ENCODE measurements around the gene NAT14.

NAT14 gene

GRCh38 chr19:55502197-55502952 is 17.4 kb downstream of the NAT14 start:
- no peak for TF ChIP-seq POLR2AphosphoS5 (IDR thresholded peaks at IDR 0.05; ENCODE audit: low read depth, low read length)
- no peak for TF ChIP-seq POLR2A (IDR thresholded peaks at IDR 0.05; ENCODE audit: low read depth, low read length)
- TF ChIP-seq TAF1 (IDR thresholded peaks at IDR 0.05; ENCODE audit: borderline replicate concordance, low read depth, low read length), result no peak
- DNase-seq (ENCODE audit: insufficient read length) (no peak), FAIRE-seq (no peak)

DNA sequence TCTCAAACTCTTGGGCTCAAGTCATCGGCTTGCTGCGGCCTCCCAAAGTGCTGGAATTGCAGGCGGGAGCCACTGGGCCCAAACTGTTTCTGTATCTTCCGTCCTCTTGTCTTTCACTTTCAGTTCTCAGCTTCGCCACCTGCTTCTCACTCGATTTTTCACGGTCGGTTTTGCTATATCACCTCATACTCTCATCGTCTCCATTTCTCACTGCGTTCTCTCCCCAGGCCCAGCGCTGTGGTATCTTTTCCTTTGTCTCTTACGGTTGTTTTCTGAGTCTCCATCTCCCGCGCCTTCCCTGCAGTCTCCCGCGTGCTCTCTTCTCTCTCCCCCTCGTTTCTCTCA is 18.1 kb downstream of the NAT14 start:
- no peak for DNase-seq (ENCODE audit: insufficient read length)
- TF ChIP-seq POLR2A (IDR thresholded peaks at IDR 0.05; ENCODE audit: low read depth, low read length) (no peak), POLR2AphosphoS5 (IDR thresholded peaks at IDR 0.05; ENCODE audit: low read depth, low read length) (no peak), TAF1 (IDR thresholded peaks at IDR 0.05; ENCODE audit: borderline replicate concordance, low read depth, low read length) (no peak)
- FAIRE-seq, result no peak

- FAIRE-seq (peak; percentile 99), DNase-seq (ENCODE audit: insufficient read length) (peak; percentile 100)
- 0 out of 2 replicates have a peak, but pooled peaks have one; percentile 23 for TF ChIP-seq TAF1 (IDR thresholded peaks at IDR 0.05; ENCODE audit: borderline replicate concordance, low read depth, low read length)
- no peak for TF ChIP-seq POLR2AphosphoS5 (IDR thresholded peaks at IDR 0.05; ENCODE audit: low read depth, low read length)
- TF ChIP-seq POLR2A (IDR thresholded peaks at IDR 0.05; ENCODE audit: low read depth, low read length), result no peak
Measured at GRCh38 chr19:55503502-55504251, 18.7 kb downstream of the NAT14 start.

DNA sequence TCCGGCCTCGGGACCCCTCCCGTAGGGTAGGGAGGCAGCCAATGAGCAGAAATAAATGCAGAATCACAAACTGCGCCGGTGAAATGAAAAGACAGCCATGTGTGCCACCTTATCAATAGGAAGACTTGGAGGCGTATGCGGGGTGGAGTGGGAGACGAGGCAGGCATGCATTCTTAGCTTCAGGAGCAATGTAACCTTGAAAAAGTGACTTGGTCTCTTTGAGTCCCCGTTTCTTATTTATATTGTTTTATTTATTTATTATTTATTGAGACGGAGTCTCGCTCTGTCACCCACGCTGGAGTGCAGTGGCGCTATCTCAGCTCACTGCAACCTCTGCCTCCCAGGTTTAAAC is 19.2 kb downstream of the NAT14 start:
- FAIRE-seq (no peak), DNase-seq (ENCODE audit: insufficient read length) (no peak)
- no peak for TF ChIP-seq POLR2AphosphoS5 (IDR thresholded peaks at IDR 0.05; ENCODE audit: low read depth, low read length)
- TF ChIP-seq POLR2A (IDR thresholded peaks at IDR 0.05; ENCODE audit: low read depth, low read length), result no peak
- no peak for TF ChIP-seq TAF1 (IDR thresholded peaks at IDR 0.05; ENCODE audit: borderline replicate concordance, low read depth, low read length)

DNA sequence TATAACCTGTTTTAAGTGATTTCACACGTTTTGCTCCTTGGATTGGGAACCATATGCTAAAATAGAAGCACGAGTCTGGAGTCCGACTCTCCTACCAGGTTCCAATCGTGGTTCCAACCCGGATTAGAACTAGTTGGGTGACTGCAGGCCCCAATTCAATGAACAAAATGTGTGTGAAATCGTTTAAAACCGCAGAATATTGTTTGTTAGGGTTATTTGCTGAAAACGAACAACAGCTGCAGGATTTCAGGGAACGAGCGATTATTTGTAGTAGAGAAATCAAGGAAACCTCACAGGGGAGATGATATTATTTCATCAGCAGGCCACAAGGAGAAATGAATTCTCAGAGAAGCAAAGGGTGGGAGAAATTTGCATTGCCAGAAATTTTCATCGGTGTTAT is 20.0 kb downstream of the NAT14 start:
- no peak for FAIRE-seq
- TF ChIP-seq POLR2AphosphoS5 (IDR thresholded peaks at IDR 0.05; ENCODE audit: low read depth, low read length) (no peak), TAF1 (IDR thresholded peaks at IDR 0.05; ENCODE audit: borderline replicate concordance, low read depth, low read length) (no peak), POLR2A (IDR thresholded peaks at IDR 0.05; ENCODE audit: low read depth, low read length) (no peak)
- DNase-seq (ENCODE audit: insufficient read length), result no peak

- no peak for TF ChIP-seq POLR2AphosphoS5 (IDR thresholded peaks at IDR 0.05; ENCODE audit: low read depth, low read length)
- TF ChIP-seq POLR2A (IDR thresholded peaks at IDR 0.05; ENCODE audit: low read depth, low read length), result no peak
- TF ChIP-seq TAF1 (IDR thresholded peaks at IDR 0.05; ENCODE audit: borderline replicate concordance, low read depth, low read length), result no peak
- FAIRE-seq, result no peak
- DNase-seq (ENCODE audit: insufficient read length), result no peak
Measured at GRCh38 chr19:55508120-55508519, 23.1 kb downstream of the NAT14 start.

DNA sequence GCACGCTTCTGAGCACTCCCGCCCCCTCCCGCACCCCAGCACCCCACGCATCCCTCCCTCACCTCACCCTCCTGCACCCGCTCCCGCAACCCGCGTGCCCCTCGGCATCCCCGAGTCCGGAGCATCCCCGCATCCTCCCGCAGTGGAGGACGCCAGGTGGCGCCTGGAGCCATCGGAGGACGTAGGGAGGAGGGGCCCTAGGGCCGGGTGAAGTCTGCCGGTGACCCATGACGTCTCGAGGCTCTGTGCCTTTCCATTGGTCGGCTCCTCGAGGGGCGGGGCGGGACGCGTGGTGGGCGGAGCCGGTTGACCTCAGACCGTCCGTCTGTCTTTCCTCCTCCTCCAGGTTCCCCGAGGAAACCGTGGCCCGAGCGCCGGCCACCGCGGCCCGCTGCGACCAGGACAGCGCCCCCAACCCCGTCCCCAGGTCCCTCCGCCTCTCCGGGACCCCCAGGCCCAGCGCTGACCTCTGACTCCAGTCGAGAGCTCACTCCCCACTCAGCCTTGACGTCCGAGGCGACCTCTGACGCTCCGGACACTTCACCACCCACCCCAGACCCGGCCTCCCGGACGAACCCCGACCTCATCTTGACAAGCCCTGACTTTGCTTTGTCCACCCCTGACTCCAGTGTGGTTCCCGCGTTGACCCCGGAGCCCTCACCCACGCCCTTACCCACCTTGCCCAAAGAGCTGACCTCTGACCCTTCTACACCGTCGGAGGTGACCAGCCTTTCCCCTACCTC is 32.1 kb downstream of the NAT14 start:
- FAIRE-seq, result peak; percentile 96
- TF ChIP-seq POLR2A (IDR thresholded peaks at IDR 0.05; ENCODE audit: low read depth, low read length), result no peak
- TF ChIP-seq POLR2AphosphoS5 (IDR thresholded peaks at IDR 0.05; ENCODE audit: low read depth, low read length), result no peak
- no peak for TF ChIP-seq TAF1 (IDR thresholded peaks at IDR 0.05; ENCODE audit: borderline replicate concordance, low read depth, low read length)
- DNase-seq (ENCODE audit: insufficient read length), result peak; percentile 100

- peak; percentile 66 for FAIRE-seq
- no peak for DNase-seq (ENCODE audit: insufficient read length)
- no peak for TF ChIP-seq POLR2A (IDR thresholded peaks at IDR 0.05; ENCODE audit: low read depth, low read length)
- TF ChIP-seq POLR2AphosphoS5 (IDR thresholded peaks at IDR 0.05; ENCODE audit: low read depth, low read length), result no peak
- no peak for TF ChIP-seq TAF1 (IDR thresholded peaks at IDR 0.05; ENCODE audit: borderline replicate concordance, low read depth, low read length)
Measured at GRCh38 chr19:55519451-55520311, 34.7 kb downstream of the NAT14 start.

DNA sequence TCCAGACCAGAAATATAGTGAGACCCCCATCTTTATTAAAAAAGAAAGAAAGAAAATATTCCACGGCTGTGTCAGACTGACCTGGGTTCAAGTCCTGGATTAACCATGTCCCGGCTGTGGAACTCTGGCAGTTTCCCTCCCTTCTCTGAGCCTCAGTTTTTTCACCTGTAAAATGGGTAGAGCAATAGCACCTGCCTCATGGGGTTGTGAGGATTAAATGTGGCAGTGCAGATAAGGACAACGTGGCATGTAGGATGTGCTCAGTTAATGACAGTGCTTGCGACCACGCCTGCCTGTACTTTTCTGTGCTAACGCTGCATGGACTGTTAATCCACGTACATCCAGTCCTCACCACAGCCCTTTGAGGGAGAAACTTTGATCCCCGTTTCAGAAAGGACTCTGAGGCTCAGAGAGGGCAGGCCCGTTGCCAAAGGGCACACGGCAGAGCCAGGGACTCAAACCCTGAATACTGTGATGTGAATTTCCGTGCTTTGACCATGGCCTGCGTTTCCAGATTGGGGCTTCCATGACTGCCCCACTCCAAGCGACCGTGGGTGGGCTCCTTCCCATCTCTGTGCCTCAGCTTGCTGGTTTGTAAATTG is 35.8 kb downstream of the NAT14 start:
- FAIRE-seq (no peak), DNase-seq (ENCODE audit: insufficient read length) (no peak)
- TF ChIP-seq TAF1 (IDR thresholded peaks at IDR 0.05; ENCODE audit: borderline replicate concordance, low read depth, low read length) (no peak), POLR2A (IDR thresholded peaks at IDR 0.05; ENCODE audit: low read depth, low read length) (no peak), POLR2AphosphoS5 (IDR thresholded peaks at IDR 0.05; ENCODE audit: low read depth, low read length) (no peak)

DNA sequence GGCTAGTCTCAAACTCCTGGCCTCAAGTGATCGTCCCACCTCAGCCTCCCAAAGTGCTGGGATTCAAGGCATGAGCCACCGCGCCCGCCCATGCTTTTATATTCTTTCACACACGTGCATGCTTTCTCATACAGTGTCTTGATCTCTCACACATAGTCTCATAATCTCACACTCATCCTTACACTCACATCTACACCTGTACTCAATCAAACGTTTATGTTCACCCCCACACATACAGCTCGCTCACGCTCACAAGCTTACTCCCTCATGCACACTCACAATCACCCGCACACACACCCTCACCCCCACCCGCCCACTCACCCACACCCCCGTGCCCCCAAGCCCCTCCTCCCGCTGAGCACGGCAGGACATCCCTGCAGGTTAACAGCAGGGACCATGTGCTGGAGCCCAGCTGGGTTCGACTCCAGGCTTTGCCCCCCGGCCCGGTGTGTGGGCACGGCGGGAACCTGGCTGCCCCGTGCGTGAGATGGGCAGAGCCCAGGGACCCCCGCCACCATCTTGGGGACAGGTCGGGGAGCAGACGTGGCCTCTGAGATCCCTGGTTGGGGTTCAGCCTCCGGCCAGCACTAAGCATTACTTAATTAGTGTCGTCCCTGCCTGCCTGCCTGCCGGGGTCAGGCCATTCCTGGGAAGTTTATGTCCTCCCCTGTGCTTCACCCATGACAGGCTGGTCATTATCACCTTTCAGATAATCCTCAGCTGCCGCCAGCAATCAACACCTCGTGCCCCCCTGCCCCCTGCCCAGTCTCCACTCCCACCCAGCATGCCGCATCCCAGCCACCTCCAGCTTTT is 40.5 kb downstream of the NAT14 start:
- no peak for FAIRE-seq
- no peak for DNase-seq (ENCODE audit: insufficient read length)
- TF ChIP-seq POLR2A (IDR thresholded peaks at IDR 0.05; ENCODE audit: low read depth, low read length), result no peak
- TF ChIP-seq POLR2AphosphoS5 (IDR thresholded peaks at IDR 0.05; ENCODE audit: low read depth, low read length), result no peak
- no peak for TF ChIP-seq TAF1 (IDR thresholded peaks at IDR 0.05; ENCODE audit: borderline replicate concordance, low read depth, low read length)

Data from GM12892 (cell line).